ENCODE data around the gene FBXL4. TPM values are rescaled to one million over a fixed set of nuclear protein-coding genes. Genes with fewer than 3 reads are reported as not detected.

Gene FBXL4
- total and polyA plus RNA-seq, 2 donors = 7.0 to 39.4 TPM

DNA sequence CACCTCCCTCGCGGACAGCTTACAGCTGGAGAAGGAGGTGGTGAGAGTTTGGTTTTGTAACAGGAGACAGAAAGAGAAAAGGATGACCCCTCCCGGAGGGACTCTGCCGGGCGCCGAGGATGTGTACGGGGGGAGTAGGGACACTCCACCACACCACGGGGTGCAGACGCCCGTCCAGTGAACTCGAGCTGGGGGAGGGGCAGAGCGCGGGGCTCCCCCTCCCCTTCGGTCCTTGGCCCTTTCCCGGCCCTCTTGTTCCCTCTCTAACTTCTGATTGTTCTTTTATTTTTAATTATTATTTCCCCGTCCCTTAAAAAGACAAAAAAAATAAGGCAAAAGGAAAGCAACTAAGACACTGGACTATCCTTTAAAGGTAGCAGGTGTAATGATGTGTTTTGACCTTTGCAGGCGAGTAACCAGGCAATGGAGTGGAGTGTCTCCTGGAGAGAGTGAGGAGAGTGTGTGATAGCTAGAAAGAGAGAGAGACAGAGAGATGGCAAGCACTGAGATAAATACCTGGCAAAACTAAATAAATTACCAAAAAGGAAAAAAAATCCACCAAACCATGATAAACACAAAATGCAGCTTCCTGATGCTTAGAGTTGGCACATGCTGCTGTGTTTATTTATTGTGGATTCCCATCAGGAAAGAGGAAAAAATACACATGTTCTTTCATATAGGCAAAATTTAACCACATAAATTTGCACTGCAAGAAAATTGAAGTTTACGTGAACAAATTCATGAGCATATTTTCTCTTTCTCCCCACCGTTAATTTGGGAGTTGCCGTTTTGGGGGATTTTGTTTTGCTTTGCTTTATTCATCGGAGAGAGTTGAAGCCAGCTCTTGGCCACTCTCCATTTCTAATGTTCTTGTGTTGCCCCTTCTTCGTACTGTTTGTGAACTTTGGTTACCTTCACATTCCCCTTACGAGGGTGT, 111.5 kb downstream of the FBXL4 start:
- Histone ChIP-seq H3K36me3 (ENCODE audit: insufficient read depth) (no peaks in the 10 kb centered on the region), H3K4me3 (ENCODE audit: low read depth, low read length) (no peak overlapping the region), H3K27ac (ENCODE audit: low read depth) (no peak overlapping the region), H3K4me1 (ENCODE audit: insufficient read depth) (peaks cover 1% of the 10 kb centered on the region)
- 4% methylated on average over 23 of the region's 23 CpGs for WGBS
- DNase-seq (ENCODE audit: extremely low spot score) = no peak

DNA sequence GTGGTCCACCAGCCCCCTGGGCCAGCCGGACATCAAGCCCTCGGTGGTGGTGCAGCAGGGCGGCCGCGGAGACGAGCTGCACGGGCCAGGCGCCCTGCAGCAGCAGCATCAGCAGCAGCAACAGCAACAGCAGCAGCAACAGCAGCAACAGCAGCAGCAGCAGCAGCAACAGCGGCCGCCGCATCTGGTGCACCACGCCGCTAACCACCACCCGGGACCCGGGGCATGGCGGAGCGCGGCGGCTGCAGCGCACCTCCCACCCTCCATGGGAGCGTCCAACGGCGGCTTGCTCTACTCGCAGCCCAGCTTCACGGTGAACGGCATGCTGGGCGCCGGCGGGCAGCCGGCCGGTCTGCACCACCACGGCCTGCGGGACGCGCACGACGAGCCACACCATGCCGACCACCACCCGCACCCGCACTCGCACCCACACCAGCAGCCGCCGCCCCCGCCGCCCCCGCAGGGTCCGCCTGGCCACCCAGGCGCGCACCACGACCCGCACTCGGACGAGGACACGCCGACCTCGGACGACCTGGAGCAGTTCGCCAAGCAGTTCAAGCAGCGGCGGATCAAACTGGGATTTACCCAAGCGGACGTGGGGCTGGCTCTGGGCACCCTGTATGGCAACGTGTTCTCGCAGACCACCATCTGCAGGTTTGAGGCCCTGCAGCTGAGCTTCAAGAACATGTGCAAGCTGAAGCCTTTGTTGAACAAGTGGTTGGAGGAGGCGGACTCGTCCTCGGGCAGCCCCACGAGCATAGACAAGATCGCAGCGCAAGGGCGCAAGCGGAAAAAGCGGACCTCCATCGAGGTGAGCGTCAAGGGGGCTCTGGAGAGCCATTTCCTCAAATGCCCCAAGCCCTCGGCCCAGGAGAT, 112.4 kb downstream of the FBXL4 start:
- DNase-seq (ENCODE audit: extremely low spot score) = no peak
- Histone ChIP-seq H3K4me1 (ENCODE audit: insufficient read depth) (peaks cover 1% of the 10 kb centered on the region), H3K4me3 (ENCODE audit: low read depth, low read length) (peak overlapping the region; percentile 55), H3K27ac (ENCODE audit: low read depth) (no peak overlapping the region), H3K36me3 (ENCODE audit: insufficient read depth) (no peaks in the 10 kb centered on the region)
- WGBS = 1% methylated on average over 76 of the region's 76 CpGs

DNA sequence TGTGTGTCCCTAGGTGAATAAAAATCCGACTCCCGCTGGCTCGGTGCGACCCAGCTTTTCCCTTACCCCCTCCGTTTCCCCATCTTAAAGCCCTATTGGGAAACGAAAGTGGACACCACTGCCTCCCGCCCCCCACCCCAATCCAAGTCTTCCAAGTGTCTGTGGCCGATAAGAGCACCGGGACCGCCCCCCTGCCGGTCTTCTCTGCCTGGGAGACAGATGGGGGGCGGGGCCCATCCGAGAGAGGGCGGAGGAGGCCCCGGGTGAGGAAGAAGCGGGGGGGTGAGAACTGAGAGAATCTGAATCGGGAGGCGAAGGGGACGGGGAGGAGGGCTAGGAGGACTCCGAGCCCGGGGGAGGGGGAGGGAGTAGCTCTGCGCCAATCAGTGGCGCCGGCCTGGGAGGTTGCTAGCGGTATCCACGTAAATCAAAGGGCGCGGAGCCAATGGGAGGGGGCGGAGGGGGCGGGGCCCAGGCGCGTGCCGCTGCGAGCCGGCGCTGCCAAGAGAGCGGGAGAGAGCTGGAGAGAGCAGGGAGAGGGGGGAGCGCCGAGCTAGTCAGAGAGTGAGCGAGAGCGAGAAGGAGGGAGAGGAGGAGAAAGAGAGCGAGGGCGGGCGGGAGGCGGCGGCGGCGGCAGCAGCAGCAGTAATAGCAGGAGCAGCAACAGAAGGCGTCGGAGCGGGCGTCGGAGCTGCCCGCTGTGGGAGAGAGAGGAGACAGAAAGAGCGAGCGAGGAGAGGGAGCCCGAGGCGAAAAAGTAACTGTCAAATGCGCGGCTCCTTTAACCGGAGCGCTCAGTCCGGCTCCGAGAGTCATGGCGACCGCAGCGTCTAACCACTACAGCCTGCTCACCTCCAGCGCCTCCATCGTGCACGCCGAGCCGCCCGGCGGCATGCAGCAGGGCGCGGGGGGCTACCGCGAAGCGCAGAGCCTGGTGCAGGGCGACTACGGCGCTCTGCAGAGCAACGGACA, 113.4 kb downstream of the FBXL4 start, which contains the start of gene POU3F2:
TSS of gene POU3F2 (plus strand) at position 515 of the 972 bp plus-strand sequence. CDS start at position 815, 300 bp downstream.
- H3K36me3 ChIP-seq (ENCODE audit: insufficient read depth) = no peaks in the 10 kb centered on the region
- peak; percentile 74 for DNase-seq (ENCODE audit: extremely low spot score)
- no peak within 1 kb of the TSS for H3K27ac ChIP-seq (ENCODE audit: low read depth)
- H3K4me1 ChIP-seq (ENCODE audit: insufficient read depth) = peaks cover 1% of the 10 kb centered on the region
- under 1% methylated on average over 83 of the region's 83 CpGs for WGBS
- H3K4me3 ChIP-seq (ENCODE audit: low read depth, low read length) = peak within 1 kb of the TSS; percentile 55

DNA sequence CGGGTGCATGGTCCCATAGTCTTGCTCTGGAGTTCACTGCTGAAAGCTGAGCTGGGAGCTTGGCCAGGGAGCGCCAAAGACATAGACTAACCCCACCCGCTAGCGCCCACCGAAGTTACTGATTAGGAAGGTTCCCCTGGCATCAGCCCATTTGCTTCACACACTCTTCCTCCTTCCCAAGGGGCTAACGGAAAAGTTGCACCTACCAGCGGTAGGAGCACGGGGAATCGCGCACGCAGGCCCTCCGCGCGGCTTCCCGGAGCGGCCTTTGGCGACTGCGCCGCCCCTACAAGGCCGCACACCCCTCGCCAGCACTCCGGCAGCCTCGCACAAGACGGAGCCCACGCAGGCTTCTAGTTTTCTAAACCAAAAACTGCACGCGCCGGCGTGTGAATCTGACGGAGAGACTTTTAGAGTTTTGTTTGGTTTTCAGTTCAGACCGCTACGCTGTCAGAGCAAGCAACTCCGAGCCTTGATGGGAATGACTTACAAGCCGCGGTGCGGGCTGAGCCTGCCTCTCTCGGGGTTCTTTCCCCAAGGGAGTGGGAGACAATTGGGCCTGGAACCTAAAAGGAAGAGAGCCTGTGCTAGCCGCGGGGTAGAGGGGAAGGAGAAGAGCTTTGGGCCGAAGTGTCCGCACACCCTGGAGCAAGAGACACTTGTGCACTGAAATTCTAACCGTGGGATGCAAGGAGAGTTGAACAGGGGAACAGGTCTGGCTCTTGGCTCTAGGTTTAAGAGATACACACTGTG, 114.3 kb downstream of the FBXL4 start:
- Histone ChIP-seq H3K4me1 (ENCODE audit: insufficient read depth) (peaks cover 1% of the 10 kb centered on the region), H3K36me3 (ENCODE audit: insufficient read depth) (no peaks in the 10 kb centered on the region), H3K27ac (ENCODE audit: low read depth) (no peak overlapping the region), H3K4me3 (ENCODE audit: low read depth, low read length) (peak overlapping the region; percentile 55)
- no peak for DNase-seq (ENCODE audit: extremely low spot score)
- under 1% methylated on average over 42 of the region's 42 CpGs for WGBS

DNA sequence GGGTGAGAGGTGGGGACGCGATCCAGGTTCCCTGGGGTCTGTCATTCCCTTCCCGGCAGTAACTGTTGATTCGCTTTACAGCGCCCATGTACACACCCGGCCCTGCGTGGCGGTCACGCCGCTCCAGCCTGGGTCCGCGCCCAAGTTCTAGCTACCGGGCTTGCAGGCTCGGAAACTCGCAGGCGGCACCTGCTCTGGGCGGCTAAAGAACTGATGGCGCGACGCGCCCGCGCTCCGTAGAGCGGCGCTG, 114.8 kb downstream of the FBXL4 start:
- WGBS = under 1% methylated on average over 26 of the region's 26 CpGs
- no peak for DNase-seq (ENCODE audit: extremely low spot score)

DNA sequence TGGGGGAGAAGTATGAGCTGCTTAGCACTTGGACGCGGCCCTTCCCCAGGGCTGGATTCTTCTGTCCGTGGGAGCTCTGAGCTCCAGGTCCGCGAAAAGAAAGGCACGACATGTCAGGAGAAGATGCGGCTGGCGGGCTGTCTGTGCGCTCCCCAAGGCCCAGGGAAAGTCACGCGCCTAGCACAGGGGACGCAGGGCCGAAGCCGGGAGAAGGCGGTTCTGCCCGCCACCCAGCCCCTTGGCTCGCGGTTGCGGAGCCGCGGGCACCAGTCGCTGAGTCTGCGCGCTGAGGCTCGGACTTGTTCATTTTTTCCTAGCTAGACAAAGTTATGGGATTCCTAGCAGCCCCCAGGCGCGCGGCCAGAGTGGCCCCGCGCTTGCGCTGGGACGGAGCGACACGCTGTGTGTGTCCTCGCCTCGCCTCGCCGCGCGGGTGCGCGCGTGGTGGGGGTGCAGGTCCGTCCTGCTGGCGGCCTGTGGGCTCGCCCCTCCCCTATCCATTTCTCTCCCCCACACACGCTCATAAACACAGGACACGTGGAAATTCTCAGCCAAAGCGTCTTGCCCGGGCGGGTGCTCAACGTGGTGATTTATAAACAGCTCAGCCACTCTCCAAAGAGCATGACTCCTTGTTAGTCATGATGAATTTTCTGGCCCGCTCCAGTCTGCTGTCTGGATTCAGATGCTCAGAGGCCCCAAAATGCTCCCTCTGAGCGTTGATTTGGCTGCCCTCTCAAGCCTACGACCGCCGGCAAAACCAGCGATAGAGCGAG, 115.3 kb downstream of the FBXL4 start:
- Histone ChIP-seq H3K4me3 (ENCODE audit: low read depth, low read length) (no peak overlapping the region), H3K4me1 (ENCODE audit: insufficient read depth) (peaks cover 1% of the 10 kb centered on the region), H3K27ac (ENCODE audit: low read depth) (no peak overlapping the region), H3K36me3 (ENCODE audit: insufficient read depth) (no peaks in the 10 kb centered on the region)
- DNase-seq (ENCODE audit: extremely low spot score) = no peak
- WGBS = under 1% methylated on average over 59 of the region's 59 CpGs

More for the DNA sequence above, 114.8 kb downstream of the FBXL4 start:
- H3K4me3 ChIP-seq (ENCODE audit: low read depth, low read length) = peak overlapping the region; percentile 55
- no peak overlapping the region for H3K27ac ChIP-seq (ENCODE audit: low read depth)
- peaks cover 1% of the 10 kb centered on the region for H3K4me1 ChIP-seq (ENCODE audit: insufficient read depth)
- H3K36me3 ChIP-seq (ENCODE audit: insufficient read depth) = no peaks in the 10 kb centered on the region

DNA sequence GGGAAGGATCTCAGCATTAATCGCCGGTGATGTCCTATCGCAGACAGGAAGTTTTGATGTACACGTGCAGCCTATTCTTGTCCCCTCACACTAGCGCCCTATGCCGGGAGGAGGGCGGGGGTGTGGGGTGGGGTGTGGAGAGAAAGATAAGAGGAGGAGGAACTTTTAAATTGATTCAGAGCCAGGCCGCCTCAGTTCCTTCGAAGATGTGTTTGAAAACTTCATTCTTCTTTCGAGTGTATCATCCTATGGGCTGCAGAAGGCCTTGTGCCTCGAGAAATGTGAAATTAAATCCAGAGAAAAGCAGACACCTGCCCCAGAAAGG, 115.8 kb downstream of the FBXL4 start:
- Histone ChIP-seq H3K27ac (ENCODE audit: low read depth) (no peak overlapping the region), H3K36me3 (ENCODE audit: insufficient read depth) (no peaks in the 10 kb centered on the region), H3K4me3 (ENCODE audit: low read depth, low read length) (no peak overlapping the region), H3K4me1 (ENCODE audit: insufficient read depth) (peaks cover 1% of the 10 kb centered on the region)
- no peak for DNase-seq (ENCODE audit: extremely low spot score)
- WGBS = 2% methylated on average over 11 of the region's 11 CpGs

DNA sequence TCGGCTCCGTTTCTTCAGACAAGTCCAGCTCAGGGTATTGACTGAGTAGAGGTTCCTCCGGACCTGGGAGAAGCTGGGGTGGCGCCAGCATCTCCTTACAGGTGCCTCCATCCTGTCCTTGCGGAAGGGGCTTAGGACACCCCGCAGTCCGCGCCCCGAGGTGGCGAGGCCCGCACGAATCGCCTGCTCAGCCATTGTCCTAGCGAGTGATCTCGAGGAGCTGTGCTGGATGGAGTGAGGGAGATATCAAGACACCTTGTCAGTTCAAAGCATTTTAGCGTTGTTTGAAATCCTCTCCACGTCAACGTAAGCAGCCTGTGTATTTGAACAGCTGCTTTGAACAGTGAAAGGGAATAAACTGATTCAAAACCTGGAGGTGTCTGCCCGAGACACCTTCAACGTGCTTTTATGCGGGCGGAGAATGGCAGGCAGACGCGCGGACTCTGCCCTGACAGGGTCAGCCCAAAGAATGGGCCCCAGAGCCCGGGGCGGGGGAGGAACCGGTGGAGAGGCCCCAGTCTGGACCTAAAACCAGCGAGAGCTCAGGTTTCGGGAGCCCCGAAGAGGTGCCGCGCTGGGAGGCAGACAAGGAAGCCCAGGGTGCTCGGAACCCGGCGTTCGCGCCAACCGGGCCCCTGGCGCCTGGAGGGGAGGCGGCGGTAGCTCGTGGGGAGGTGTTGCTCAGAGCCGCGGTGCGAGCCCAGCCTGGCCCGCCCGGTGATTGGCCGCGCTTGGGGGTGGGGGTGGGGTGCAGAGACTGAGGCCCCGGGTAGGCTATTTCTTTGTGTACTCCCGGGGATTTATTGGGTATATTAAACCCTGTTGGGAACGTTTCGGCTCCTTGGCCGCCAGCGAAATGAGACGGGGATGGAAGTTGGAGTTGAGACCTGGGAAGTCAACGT, 116.4 kb downstream of the FBXL4 start:
- Histone ChIP-seq H3K4me1 (ENCODE audit: insufficient read depth) (peaks cover 1% of the 10 kb centered on the region), H3K4me3 (ENCODE audit: low read depth, low read length) (no peak overlapping the region), H3K27ac (ENCODE audit: low read depth) (no peak overlapping the region), H3K36me3 (ENCODE audit: insufficient read depth) (no peaks in the 10 kb centered on the region)
- no peak for DNase-seq (ENCODE audit: extremely low spot score)
- WGBS = 4% methylated on average over 58 of the region's 58 CpGs

DNA sequence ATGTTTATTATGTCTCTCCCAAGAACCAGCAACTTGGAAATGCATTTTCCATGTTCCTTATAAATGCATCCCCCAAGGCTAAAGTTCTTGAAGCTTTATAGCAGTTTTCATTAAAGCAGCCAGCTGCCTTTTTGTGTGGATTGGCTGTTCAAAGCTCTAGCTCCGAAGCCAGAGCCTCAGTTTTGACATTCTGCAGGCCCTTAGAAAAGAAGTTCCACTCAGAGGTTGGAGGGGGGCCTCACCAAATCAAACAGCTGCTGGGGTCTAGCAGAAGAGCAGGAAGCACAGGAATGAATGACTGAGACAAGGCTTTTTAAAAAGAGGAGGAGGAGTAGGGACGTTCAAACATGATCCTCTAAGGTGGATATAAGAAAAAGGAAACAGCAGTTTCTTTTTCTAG, 117.6 kb downstream of the FBXL4 start:
- H3K27ac ChIP-seq (ENCODE audit: low read depth) = no peak overlapping the region
- no peak for DNase-seq (ENCODE audit: extremely low spot score)
- H3K4me1 ChIP-seq (ENCODE audit: insufficient read depth) = peaks cover 1% of the 10 kb centered on the region
- no peak overlapping the region for H3K4me3 ChIP-seq (ENCODE audit: low read depth, low read length)
- H3K36me3 ChIP-seq (ENCODE audit: insufficient read depth) = no peaks in the 10 kb centered on the region
- 14% methylated on average over 2 of the region's 2 CpGs for WGBS

DNA sequence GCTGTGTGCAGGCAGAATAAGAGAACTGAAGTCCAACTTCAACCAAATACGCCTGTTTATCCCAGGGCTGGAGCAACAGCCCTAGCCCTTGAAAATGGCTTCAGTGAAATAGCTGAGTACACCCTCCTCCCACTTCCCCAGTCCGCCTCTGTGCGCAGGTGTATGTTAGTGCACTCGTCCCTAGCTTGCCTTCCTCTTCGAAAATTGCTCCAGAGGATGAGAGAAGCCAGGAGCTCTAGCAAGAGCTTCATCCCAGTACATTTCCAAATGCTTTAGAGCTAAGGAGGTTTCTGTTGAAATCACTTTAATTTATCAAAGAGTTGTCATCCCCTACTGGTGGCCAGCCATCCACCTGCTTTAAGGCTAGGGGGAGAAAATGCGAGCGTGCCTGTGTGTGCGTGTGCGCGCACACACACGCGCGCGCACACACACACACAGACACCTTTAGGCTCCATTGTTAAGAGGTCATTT, 118.8 kb downstream of the FBXL4 start:
- WGBS = 10% methylated on average over 14 of the region's 14 CpGs
- H3K4me1 ChIP-seq (ENCODE audit: insufficient read depth) = peaks cover 5% of the 10 kb centered on the region

DNA sequence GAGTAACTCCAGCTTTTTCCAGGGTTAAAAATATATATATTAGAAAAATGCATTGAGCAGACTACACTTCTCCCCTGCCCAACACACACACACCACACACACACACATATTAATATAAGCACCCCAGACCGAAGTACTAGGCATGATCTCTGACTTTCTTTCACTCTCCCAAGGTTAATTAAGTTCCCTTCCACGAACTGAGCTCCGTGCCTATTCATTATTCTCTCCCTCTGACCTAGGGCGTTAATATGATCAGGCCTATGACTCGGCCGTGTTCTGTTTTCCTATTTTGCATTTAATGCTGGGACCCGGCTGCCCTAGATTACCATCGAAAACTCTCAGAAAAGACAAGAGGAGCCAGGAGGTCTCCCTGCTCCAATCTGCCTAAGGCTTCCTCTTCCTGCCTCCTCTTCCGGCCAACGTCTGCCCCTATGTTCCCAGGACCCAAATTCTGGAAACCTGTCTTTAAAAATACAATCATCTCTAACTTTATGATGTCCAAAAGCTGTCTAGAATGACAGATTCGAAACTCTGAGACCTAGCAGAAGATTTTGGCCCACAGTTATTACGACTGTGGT, 119.4 kb downstream of the FBXL4 start:
- Histone ChIP-seq H3K36me3 (ENCODE audit: insufficient read depth) (no peaks in the 10 kb centered on the region), H3K27ac (ENCODE audit: low read depth) (no peak overlapping the region), H3K4me3 (ENCODE audit: low read depth, low read length) (no peak overlapping the region), H3K4me1 (ENCODE audit: insufficient read depth) (peaks cover 5% of the 10 kb centered on the region)
- DNase-seq (ENCODE audit: extremely low spot score) = no peak
- WGBS = 13% methylated on average over 12 of the region's 12 CpGs

More for the DNA sequence above, 118.8 kb downstream of the FBXL4 start:
- no peaks in the 10 kb centered on the region for H3K36me3 ChIP-seq (ENCODE audit: insufficient read depth)
- H3K4me3 ChIP-seq (ENCODE audit: low read depth, low read length) = no peak overlapping the region
- DNase-seq (ENCODE audit: extremely low spot score) = no peak
- H3K27ac ChIP-seq (ENCODE audit: low read depth) = no peak overlapping the region

Data from urinary bladder (tissue), 4 donors.